AG20443 (cell line): ENCODE measurements around the gene RPS21.

Experiments
- DNase-seq: peaks from one replicate; pipeline ENCODE4 v3.0.0; 2012; ENCODE audit warnings: low spot score, mixed read lengths

RPS21 gene

DNA sequence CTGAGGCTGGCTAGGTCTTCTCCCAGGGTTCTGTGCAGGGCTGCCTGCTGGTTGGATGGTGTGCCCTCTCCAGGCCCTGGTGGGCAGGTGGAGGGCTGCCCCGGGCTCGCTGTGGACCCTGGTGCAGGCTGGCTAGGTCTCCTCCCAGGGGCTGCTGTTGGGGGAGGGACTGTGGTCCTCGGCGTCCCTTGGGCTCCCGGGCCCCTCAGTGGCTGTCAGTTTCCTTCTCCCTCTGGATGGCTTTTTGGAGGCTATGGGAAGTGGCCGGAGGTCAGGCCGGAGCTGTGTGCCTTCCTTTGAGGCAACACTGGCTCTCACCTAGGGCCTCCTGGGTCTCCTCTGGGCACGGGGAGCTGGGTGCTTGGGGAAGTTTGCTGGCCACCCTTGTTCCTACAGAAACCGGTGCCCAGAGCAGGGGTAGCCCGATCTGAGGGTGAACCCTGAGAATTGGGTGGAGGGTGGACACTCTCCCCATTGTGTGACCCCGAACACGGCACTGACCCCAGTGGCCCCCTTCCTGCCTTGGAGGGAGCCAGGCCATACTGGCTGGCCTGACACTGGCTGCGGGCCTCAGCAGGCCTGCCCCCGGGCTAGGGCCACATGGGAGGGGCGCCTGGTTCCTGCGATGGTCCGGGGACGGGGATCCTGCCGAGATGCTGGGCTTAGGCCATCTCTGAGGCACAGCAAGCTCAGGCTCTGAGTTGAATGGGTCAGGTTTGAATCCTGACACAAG lies 24.0 kb downstream of the RPS21 start:
- DNase-seq, result no peak

- no peak for DNase-seq
These were observed 24.7 kb downstream of the RPS21 start for GRCh38 chr20:62411479-62412193.

DNA sequence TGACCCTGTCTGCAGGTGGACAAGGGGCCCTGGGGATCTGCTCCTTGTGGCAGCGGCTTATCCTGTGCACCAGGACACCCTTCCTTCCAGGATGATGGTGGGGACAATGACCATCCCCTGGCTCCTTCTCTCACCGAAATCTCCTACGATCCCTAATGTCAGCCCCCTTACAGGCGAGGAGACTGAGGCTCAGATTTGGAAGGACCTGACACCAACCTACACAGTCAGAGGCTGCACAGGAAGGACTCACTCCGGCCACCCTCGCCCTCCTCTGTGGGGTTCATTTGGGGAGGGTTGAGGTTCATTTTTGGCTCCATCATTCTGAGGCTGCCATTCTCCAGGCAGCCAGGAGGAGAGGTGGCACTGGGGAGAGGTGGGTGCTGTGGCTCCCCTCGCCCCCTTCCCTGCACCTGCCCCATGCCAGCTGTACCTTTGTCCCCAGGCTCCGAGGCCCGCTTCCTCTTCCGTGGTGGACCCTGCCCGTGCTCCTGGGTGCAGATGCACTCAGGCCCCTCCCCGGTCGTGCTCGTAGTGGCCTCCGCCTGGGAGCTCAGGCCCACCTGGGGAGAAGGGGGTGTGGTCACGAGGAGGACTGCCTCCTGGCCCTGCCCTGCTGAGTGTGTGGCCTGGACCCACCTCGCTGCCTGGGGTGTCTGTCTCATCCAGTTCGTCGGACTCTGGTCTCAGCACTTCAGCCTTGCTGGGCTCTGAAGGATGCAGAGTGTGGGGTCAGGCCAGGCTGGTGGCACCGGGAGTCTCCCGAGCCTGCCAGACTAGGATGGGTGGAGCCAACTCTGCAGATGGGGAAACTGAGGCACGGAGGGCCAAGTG lies 25.5 kb downstream of the RPS21 start:
- no peak for DNase-seq

DNA sequence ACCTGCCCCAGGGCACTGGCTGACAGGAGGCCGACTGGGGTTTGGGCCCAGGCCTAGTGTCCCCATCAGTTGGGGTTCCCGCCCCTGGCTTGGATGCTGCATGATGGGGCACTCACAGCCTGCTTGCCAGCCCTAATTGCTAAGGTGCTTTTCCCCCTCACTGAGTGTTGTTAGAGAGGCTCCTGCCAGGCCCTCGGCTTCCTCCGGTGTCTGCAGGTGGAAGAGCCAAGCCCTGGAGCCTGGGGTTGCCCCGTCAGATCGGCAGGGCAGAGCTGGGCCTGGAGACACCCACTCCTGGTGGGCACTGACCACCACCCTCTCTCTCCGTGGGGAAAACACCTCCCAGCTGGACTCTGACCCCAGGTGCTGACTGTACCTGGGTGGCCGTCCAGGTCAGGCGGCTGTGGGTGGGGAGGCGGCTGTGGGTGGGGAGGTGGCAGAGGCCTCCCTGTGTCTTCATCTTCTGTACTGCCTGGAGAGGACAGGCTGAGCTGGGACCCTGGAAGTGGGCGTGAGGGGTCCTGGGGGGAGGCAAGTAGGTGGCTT lies 26.2 kb downstream of the RPS21 start:
- no peak for DNase-seq

- peak; percentile 38 for DNase-seq
These were observed 27.1 kb downstream of the RPS21 start for GRCh38 chr20:62413896-62414481.

DNA sequence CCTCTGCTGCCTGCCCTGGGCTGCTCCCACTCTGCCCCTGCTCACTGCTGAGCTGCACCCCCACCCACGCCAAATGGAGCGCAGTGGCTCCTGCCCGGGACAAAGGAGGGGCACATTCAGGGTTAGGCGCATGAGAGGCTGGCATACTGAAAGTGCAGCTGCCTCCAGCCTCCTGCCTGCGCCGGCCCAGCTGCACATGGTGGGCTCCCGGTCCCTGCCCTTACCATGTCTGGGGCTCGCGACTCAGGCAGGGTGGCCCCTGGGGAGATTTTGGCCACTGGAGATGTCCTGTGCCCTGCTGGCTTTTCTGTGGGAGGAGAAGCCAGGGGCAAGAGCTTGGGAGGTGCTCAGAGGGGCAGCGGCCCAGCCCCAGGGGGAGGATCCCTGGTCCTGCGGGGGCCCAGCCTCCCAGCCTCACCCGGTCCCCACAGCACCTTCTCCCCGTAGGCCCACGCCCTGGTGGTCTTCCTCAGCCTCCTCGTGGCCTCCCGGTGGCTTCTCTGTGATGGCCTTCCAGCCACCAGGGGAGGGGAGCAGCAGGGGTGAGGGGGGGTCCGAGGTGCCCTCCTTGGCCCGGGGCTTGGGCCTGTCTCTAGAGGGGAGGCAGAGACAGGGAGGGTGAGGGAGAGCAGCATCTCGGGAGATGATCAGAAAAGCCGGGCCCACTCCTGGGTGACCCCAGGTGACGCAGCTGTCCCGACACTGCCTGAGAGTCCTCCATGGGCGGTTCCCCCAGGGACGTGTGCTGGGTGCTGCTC lies 28.6 kb downstream of the RPS21 start:
- no peak for DNase-seq

DNA sequence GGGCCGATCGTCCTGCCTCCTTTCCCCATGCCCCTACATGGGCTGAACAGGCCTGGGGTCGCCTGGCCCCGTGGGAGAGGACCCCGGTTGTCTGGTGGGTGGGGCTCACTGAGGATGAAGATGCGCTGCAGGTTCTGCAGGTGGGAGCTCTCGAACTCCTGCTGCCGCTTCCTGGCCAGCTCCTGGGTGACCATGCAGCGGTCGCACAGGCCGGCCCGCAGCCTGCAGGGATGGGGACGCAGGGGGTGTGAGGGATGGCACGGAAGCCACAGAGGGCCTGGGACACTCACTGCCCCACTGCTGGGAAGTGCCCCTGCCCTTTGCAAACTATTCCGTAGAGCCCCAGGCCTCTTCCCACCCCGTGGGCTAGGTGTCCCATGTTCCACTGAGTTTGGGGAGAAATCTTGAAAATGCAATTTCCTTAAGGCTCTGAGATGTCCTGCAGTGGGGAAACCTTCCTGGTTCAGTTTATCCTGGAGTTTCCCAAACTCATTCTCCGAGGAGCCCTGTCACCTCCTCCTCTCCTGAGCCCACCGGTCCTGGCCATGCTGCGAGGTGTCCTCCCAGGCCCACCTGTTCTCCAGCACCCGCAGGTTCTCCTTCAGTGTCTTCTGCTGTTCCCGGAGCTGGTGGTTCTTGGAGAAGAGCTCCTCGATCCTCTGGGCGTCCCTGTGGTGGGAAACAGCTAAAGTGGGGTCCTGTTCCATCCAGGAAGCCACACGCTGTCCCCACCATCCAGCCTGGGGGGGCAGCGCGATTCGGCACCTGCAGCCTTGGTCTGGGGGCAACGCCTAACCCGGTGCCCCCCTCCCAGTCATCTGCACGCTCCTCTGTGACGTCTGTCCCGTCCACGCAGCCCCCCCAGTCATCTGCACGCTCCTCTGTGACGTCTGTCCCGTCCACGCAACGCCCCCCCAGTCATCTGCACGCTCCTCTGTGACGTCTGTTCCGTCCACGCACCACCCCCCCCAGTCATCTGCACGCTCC lies 30.0 kb downstream of the RPS21 start:
- DNase-seq, result no peak

GRCh38 chr20:62417981-62418708 lies 31.2 kb downstream of the RPS21 start:
- DNase-seq, result no peak

DNA sequence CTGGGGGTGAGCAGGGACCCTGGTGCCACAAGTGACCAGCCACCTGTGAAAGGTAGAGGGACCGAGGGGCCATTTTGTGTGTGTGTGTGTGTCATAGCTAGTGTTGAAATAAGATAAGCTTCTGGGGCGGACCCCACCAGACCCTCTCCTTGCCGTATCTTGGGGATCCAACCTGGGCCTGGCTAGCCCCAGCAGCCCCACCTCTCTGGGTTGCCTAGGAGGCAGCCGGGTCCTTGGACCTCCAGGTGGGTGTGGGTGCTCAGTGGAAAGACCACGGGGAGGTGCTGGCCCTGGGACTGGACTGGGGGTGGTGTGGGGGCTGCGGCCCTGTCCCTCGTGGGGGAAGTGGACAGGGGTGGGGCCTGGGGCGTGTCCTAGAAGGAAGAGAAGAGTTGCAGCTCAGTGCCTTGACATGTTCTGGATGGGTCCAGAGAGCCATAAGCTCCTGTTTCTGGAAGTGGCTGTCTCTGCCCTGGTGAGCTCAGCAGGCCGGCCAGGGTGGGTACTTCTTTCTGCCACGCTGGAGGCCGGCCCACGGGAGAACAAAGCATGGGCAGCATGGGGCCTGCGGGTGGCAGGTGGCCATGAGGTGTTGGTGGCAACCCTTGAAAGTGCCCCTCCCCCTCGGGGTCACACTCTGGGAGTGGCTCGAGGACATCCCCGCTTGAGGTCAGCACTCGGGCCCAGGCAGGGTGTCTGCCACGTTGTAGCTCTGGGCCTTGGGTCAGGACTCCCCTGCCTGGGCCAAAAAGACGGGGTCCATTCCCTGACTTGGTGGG lies 32.0 kb downstream of the RPS21 start:
- no peak for DNase-seq

DNA sequence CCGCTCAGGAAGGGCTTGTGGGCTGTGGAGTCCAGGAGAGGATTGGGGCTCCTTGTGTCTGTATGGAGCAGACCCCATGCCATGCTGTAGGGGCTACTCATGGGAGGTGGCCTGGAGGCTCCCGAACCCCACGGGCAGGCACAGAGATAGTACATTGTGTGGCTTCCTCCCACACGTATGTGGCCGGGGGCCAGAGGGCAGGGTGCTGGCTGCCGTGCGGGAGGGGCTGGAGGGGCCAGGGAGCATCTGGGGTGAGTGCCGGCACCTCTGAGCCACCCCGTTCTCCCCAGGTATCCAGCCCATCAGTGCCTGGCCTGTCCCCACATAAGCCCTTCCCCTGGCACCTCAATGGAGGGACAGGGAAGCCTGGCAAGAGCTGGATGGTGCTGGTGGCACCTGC lies 32.9 kb downstream of the RPS21 start:
- DNase-seq, result no peak

DNA sequence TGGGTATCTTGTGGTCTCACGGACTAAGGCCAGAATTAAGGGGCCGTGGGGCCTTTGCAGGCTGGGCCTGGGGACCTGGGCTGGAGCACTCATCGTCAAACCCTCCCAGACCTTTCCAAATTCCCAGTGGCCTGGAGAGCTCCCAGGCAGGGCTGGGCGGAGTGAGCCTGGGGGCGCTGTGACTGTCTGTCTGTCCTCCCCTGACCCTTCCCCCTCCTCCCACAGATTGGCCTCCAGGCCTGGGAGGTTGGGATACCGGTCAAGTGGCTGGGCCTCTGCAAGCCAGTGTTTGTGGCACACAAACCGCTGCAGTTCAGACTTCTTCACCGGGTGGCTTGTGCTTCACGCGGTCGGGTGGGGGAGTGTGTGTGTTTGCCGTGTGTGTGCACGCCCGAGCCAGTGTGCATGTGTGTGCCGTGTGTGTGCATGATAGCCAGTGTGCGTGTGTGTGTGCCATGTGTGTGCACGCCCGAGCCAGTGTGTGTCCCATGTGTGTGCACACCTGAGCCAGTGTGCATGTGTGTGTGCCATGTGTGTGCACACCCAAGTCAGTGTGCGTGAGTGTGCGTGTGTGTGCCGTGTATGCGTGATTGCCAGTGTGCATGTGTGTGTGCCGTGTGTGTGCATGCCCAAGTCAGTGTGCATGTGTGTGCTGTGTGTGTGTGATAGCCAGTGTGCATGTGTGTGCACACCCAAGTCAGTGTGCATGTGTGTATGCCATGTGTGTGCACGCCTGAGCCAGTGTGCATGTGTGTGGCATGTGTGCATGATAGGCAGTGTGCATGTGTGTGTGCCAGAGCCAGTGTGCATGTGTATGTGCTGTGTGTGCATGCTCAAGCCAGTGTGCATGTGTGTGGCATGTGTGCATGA lies 34.2 kb downstream of the RPS21 start:
- no peak for DNase-seq

GRCh38 chr20:62421716-62421990 lies 34.8 kb downstream of the RPS21 start:
- DNase-seq, result no peak

DNA sequence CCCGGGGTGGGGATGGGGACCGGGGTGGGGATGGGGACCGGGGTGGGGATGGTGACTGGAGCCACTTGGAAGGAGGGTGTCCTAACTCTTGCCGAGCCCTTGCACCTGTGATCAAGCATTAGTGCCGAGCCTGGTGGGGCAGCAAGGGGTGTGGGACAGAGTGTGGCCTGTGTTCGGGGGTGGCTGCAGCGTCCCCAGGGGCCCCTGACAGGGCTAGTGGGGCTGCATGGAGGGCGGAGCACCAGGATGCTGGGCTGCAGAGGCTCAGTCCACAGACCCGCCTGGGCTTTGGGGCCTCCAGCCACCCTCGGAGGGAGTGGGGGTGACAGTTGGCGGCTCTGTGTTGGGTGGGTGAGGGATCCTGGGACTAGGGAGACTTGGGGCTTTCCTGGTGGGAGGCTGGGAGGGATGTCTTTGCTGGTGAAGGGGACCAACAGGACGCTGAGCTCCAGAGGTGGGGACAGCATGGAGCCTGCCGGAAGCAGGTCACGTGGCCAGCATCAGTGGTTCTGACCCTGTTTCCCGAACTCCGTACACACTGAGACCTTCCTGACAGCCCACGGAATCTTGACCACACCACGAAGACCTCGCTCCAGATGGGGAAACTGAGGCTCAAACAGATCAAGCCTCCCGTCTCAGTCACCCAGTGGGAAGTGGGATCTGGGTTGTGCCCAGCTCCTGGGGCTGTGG lies 35.9 kb downstream of the RPS21 start:
- DNase-seq, result no peak

GRCh38 chr20:62423326-62423706 lies 36.4 kb downstream of the RPS21 start:
- DNase-seq, result no peak

DNA sequence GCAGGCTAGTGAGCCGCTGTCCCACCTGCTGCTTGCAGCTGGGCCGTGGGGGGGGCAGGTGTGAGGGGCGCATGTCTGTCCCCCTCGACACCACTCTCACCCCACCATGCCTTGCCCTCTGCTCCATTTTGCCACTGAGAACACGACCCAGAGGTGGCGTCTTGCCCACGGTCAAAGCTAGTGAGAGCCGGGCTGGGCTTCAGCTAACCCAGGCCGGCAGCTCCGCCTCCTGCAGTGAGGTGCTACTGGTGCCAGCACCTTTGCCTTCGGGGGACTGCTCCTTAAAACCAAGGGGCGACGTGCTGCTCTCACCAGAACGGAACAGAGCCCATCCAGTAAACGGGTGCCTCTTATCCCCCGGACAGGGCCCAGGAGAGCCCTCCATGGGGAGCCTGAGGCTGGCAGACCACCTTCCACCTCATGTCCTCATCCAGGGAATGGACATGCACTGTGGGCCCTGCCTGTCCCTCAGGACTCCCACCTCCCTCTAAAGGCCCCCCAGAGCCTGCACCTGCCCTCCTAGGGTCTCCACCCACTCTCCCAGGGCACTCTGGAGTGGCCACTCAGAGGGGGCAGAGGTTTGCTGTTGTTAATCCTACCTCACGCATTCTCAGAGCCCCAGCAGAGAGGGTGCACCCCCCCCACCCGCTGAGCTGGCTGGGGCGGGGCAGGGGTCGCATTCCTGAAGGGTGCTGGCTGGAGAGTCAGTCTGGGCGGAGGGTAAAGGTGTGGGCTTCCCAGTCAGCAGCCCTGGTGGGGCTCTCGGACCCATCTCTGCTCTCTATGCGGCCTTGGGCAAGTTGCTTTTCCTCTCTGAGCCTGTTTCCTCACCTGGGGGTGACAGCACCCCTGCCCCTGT lies 37.6 kb downstream of the RPS21 start:
- no peak for DNase-seq

DNA sequence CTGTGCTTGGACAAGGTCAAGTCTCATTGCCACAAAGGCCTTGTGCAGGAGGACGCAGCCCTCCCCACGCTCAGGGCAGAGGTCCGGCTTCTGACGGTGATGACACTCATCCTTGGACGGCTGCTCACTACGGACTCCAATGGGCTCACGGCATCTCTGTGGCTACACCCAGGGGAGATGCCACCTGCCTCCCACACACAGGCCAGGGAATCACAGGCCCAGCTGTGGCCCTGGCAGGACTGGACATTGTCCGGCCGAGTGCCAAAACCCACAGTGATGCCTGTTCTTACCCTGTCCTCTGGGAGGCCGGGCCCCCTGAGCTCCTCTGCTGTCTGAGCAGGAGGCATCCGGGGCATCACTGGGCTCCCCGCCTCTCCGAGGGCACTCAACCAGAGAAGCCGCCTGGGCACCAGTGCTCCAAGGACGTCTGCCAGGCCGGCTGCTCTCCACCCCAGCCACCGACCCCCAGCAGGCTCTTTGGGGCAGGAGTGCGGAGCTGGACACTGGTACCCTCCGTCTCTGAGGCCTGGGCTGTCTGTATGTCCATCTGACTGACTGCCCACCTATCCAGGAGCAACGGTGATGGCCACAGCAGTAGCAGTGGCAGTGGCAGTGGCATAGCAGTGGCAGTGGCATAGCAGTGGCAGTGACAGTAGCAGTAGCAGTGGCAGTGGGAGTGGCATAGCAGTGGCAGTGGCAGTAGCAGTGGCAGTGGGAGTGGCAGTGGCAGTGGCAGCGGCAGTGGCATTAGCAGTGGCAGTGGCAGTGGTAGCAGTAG lies 38.6 kb downstream of the RPS21 start:
- DNase-seq, result no peak
